Right ventricle myocardium inferior (tissue), 1 donor: Measurements from ENCODE around the gene EEA1. TPM values are rescaled to one million over a fixed set of nuclear protein-coding genes. Genes with fewer than 3 reads are reported as not detected.
A peak's percentile ranks its signal among the peaks of the same experiment; 100 is the strongest.
"Not testable (repeated sequence)": the region's sequence is repeated elsewhere in the genome, so short reads cannot be mapped to it uniquely, and the experiment has no call there.

Experiments used
- ATAC-seq: fragments of 200-7000 bp; cut with Tn5 transposase; one replicate; pipeline ENCODE4 v1.9.1; 2020; ENCODE audit warnings: mild to moderate bottlenecking, moderate library complexity
- DNase-seq: peaks from one replicate; pipeline ENCODE4 v3.0.0; 2021; ENCODE audit errors: missing footprints
- intact Hi-C: fragments of 100-400 bp; cut with DNase I; formaldehyde crosslinking; loops from one replicate; pipeline ENCODE4 v1.11.0; 2022
- long read RNA-seq: library from polyadenylated mRNA; unstranded; transcript quantifications from one replicate; pipeline ENCODE4 v2.0.0, GENCODE V29; 2021
- total RNA-seq: library from RNA; stranded (reverse); fragmentation: NEBNext Ultra II Directional; extraction: Animal tissue kit (Norgen Biotek cat#: 25700); gene quantifications from one replicate; pipeline ENCODE4 v1.2.1, GENCODE V29; 2021
- donor health status: DM: no; HTN: yes; CAD: no; lungs with severe emphysema.

Gene EEA1
- total RNA-seq: 25.8 TPM
- long read RNA-seq, full-length matches to known transcripts: 1 of 3 reads
- long read RNA-seq, partial matches to known transcripts: 1 of 3 reads
- long read RNA-seq, other reads (novel, unspliced or antisense): 1 of 3 reads

GRCh38 chr12:92928962-92929915 lies at the start of gene EEA1:
Gene EEA1, minus strand, starts transcription at chr12:92929295. Its CDS starts 229 bp downstream, at chr12:92929066.
- DNase-seq (peak; percentile 99), ATAC-seq (peak; percentile 97)
- intact Hi-C loops: loop anchor here (5.0 to 10.0 kb wide), 2 partner anchors 142 to 456 kb away; no protein-coding TSS in a partner anchor

GRCh38 chr12:92978607-92979006 lies 49.5 kb upstream of the EEA1 start:
- intact Hi-C loops: no loop called here
- no peak for DNase-seq
- ATAC-seq: no peak

DNA sequence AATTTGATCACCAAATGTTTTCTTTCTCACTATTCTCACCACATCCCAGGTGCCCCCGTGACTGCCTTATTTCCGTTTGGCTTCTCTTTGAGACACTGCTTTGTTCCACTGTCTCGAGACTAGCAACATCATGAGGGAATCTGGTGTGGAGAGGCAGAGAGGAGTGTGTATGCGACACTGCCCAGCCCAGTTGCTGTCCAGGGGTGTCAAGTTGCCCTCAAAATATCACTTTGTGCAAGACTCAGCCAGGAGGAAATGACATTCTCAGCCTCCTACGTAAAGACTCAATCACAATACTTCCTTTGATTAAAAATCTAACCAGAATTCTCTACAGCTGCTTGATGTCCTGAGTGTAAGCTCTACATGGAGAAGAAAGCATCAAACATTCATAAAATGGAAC lies 48.2 kb upstream of the EEA1 start:
- ATAC-seq: no peak
- intact Hi-C loops: no loop called here
- no peak for DNase-seq

DNA sequence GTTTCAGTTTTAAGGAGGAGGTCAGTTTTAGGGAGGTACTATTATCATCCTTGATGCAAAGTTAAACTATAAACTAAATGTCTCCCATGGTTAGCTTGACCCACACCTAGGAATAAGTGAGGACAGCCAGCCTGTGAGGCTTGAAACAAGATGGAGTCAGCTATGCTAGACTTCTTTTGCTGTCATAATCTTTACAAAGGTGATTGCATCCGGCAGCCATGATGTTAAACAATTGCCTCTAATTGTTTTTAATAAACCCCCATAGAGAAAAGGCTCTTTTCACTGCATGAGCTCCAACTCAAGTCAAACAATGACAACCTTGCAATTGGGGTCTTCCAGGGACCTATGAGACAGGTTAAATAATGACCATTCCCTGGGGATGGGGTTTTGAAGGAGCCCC lies 45.7 kb upstream of the EEA1 start:
- intact Hi-C loops: no loop called here
- ATAC-seq: no peak

GRCh38 chr12:92973614-92974013 lies 44.5 kb upstream of the EEA1 start:
- ATAC-seq: peak; percentile 49
- intact Hi-C loops: no loop called here

More for the DNA sequence above, 45.7 kb upstream of the EEA1 start:
- DNase-seq: no peak

GRCh38 chr12:92971859-92972524 lies 42.9 kb upstream of the EEA1 start:
- DNase-seq (no peak), ATAC-seq (peak; percentile 61)
- intact Hi-C loops: no loop called here

More at GRCh38 chr12:92973614-92974013, 44.5 kb upstream of the EEA1 start:
- no peak for DNase-seq

DNA sequence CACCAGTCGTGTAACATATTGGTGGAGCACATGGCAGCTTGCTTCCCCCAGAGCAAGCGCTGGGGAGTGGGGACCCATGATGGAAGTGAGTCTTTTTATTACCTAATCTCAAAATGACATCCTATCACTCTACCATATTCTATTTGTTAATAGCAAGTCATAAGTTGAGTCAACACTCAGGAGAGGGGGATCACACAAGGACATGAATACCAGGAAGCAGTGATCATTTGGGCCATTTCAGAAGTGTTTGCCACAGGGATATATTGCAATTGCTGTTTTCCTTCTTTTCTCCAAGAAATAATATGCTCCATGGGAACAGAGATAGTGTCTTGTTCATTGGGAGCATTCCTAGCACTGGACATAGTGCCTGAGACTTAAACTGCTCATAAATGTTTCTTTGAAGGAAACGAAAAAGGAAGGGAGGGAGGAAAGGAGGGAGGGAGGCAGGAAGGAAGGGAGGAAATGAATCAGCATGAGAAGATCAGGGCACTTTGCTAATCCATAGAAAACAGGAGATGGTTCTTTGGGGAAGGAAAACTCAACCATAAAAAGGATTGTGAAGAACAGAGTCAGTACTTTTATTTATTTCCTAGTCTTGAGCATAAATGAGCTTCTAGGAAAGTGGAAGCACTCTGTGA lies 39.2 kb upstream of the EEA1 start:
- intact Hi-C loops: no loop called here
- ATAC-seq: no peak
- no peak for DNase-seq

DNA sequence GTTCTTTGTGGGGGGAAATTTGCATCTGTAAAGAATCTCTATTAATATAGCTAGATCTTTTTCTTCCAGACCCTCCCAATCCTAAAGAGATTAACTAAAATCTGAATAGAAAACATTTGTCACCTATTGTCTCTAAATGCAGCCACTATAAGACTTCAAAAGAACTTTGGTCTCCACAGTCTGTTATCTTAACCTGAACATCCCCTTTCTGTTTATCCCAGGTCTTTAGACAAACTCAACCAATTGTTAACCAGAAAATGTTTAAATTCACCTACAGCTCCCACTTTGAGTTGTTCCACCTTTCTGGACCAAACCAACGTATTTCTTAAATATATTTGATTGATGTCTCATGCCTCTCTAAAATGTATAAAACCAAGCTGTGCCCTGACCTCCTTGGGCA lies 35.3 kb upstream of the EEA1 start:
- DNase-seq, ATAC-seq, intact Hi-C loops: not testable (repeated sequence)

- no peak for DNase-seq
- intact Hi-C loops: no loop called here
- no peak for ATAC-seq
Observed at GRCh38 chr12:92961949-92962348, 32.9 kb upstream of the EEA1 start.

DNA sequence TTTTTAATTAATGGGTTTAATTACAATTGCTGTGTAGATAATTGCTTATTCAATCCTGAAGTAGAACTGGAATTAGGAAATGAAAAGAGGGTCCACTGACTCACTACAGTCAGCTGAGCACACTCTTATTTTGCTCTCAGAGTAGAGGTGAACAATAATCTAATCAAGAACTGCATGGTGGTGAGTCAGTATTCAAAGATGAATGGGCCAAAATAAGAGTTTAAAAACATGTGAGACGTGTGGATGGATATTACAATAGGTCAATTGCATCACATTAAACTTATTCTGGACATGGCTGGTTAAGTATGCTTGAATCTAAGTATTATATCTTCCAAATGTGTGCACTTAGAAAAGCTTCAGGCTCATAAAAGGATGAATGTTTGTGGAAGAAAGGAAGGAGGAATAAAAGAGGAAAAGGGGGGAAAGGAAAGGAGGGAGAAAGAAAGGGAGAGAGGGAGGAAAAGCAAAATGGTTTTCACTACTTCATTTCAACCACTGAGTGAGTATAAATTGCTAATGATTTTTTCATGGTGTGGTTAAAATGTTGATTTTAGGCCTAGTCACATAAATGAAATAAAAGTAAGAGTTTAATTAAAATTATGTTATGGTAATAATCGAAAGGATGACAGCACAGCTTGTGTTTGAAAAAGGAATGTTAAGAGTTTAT lies 27.0 kb upstream of the EEA1 start:
- ATAC-seq: no peak
- no peak for DNase-seq
- intact Hi-C loops: no loop called here

DNA sequence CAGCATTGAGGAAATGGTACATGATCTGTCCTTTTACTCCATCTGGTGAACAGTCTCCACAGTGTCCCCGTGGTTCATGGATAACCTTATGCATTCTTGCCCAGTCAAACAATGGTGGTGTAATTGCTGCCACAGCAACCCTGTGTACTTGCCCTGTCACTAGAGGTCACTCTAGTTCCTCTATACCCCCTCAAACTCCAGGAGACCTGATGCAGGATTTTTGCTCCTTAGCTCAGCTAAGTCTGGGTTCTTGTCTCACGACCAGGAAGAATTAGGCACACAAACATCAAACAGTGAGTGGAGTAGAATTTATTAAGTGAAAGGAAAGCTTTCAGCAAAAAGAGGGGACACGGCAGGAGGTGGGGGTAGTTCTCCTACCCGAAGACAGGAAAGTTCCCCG lies 24.7 kb upstream of the EEA1 start:
- DNase-seq: no peak
- intact Hi-C loops: no loop called here
- ATAC-seq: no peak

- intact Hi-C loops: no loop called here
Observed at GRCh38 chr12:92952394-92952793, 23.3 kb upstream of the EEA1 start.

GRCh38 chr12:92951006-92951405 lies 21.9 kb upstream of the EEA1 start:
- ATAC-seq: no peak
- intact Hi-C loops: no loop called here
- DNase-seq: no peak

More at GRCh38 chr12:92952394-92952793, 23.3 kb upstream of the EEA1 start:
- no peak for ATAC-seq
- no peak for DNase-seq

- DNase-seq: no peak
- no peak for ATAC-seq
- intact Hi-C loops: no loop called here
Observed at GRCh38 chr12:92950011-92950410, 20.9 kb upstream of the EEA1 start.

GRCh38 chr12:92949466-92949865 lies 20.4 kb upstream of the EEA1 start:
- DNase-seq (no peak), ATAC-seq (no peak)
- intact Hi-C loops: no loop called here

DNA sequence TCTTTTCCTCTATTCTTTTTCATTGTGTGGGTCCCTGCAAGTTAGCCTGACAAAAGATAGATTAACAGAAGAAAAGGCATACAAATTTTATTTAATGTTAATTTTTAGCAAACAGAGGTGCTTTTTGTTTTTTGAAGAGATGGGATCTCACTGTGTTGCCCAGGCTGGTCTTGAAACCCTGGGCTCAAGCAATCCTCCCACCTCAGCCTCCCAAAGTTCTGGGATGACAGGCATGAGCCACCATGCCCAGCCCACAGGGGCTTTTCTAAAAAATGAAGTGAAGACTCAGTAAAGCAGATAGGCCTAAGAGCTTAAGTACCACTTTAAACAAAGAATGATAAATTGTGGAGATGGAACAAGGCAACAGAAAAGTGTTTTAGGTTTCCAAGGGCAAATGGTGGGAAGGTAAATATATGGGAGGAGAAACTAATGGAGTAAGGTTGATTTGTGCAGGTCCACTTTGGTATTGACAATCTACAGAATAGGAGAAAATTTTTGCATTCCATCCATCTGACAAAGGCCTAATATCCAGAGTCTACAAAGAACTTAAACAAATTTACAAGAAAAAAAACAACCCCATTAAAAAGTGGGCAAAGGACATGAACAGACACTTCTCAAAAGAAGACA lies 18.6 kb upstream of the EEA1 start:
- DNase-seq (no peak), ATAC-seq (no peak)
- intact Hi-C loops: no loop called here

DNA sequence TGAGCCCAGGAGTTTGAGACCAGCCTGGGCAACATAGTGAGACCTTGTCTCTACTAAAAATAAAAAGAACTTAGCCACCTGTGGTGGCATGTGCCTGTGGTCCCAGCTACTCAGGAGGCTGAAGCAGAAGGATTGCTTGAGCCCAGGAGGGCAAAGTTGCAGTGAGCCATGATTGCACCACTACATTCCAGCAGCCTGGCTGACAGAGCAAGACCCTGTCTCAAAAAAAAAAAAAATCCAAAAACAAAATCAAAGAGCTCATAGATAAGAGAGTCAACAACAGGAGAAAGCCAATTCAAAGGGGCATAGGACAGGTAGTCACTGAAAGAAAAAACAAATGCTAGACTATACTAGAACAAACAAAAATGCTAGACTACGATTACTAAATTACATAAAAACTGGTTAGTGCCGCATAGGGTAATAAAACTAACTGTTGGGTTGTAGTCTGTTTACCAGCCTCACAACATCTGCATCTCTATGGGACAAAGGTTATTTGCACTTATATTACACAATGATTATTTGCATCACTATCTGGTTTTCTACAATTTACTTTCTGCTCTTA lies 16.6 kb upstream of the EEA1 start:
- intact Hi-C loops: no loop called here
- ATAC-seq (no peak), DNase-seq (no peak)
